Large intestine (tissue), 3 donors: ENCODE measurements around the gene RAB33B. TPM values are rescaled to one million over a fixed set of nuclear protein-coding genes. Genes with fewer than 3 reads are reported as not detected.

Experiments
- DNase-seq, 2 donors: peaks; one replicate each; pipeline versions ENCODE4 v3.0.0 to v3.0.0-alpha.2; 2013
- H3K27ac ChIP-seq: one replicate; pipeline ENCODE4 v1.5.1; 2013; ENCODE audit warnings: low read length
- H3K27me3 ChIP-seq: 2 replicates; pipeline ENCODE4 v1.6.1; 2013; ENCODE audit warnings: low read length; ENCODE audit not compliant: control insufficient read depth, insufficient read depth
- H3K36me3 ChIP-seq: 2 replicates; pipeline ENCODE4 v1.6.1; 2013; ENCODE audit warnings: low read length; ENCODE audit not compliant: control insufficient read depth, insufficient read depth
- H3K4me1 ChIP-seq: one replicate; pipeline ENCODE4 v1.6.1; 2013; ENCODE audit warnings: low read length; ENCODE audit not compliant: control insufficient read depth, insufficient read depth
- H3K4me3 ChIP-seq: one replicate; pipeline ENCODE4 v1.5.1; 2013; ENCODE audit warnings: low read length
- H3K9me3 ChIP-seq: one replicate; pipeline ENCODE4 v1.6.1; 2013; ENCODE audit warnings: mild to moderate bottlenecking, low read depth, low read length, moderate library complexity; ENCODE audit not compliant: control insufficient read depth
- WGBS: methylation state at CpG from one replicate; pipeline ENCODE4 v1.1.5; 2013; ENCODE audit warnings: low lambda C conversion rate; ENCODE audit not compliant: insufficient coverage; 5-methylcytosine and 5-hydroxymethylcytosine counted together
- polyA plus RNA-seq: library from polyadenylated mRNA; unstranded; fragments of 120-200 nt; gene quantifications from one replicate; pipeline ENCODE4 v1.2.1, GENCODE V29; 2013

The RAB33B gene
- polyA plus RNA-seq, 1 donor = 10.4 TPM

- DNase-seq = no peak
- no CpG with 5 or more reads among the region's 1 CpG for WGBS
- Histone ChIP-seq H3K9me3 (no peaks in the 10 kb centered on the region), H3K27me3 (no peaks in the 10 kb centered on the region), H3K36me3 (peaks cover 2% of the 10 kb centered on the region), H3K4me1 (no peaks in the 10 kb centered on the region), H3K4me3 (no peak overlapping the region), H3K27ac (no peak overlapping the region)
These were observed 27.5 kb downstream of the RAB33B start for GRCh38 chr4:139481465-139481864.

GRCh38 chr4:139483000-139483399, 29.1 kb downstream of the RAB33B start:
- no peaks in the 10 kb centered on the region for H3K4me1 ChIP-seq
- no peaks in the 10 kb centered on the region for H3K27me3 ChIP-seq
- DNase-seq = no peak
- H3K27ac ChIP-seq = no peak overlapping the region
- H3K36me3 ChIP-seq = no peaks in the 10 kb centered on the region
- no peaks in the 10 kb centered on the region for H3K9me3 ChIP-seq
- WGBS = no CpG with 5 or more reads among the region's 3 CpGs
- H3K4me3 ChIP-seq = no peak overlapping the region

- H3K36me3 ChIP-seq = no peaks in the 10 kb centered on the region
- H3K4me3 ChIP-seq = no peak overlapping the region
- WGBS = no CpG with 5 or more reads among the region's 11 CpGs
- H3K4me1 ChIP-seq = no peaks in the 10 kb centered on the region
- no peaks in the 10 kb centered on the region for H3K9me3 ChIP-seq
- no peak overlapping the region for H3K27ac ChIP-seq
- DNase-seq = peak in 1 of 2 donors; percentile 5
- no peaks in the 10 kb centered on the region for H3K27me3 ChIP-seq
These were observed 30.9 kb downstream of the RAB33B start for GRCh38 chr4:139484783-139485311.

- no peak for DNase-seq
- WGBS = no CpG with 5 or more reads among the region's 3 CpGs
- no peaks in the 10 kb centered on the region for H3K9me3 ChIP-seq
- H3K4me1 ChIP-seq = no peaks in the 10 kb centered on the region
- H3K36me3 ChIP-seq = no peaks in the 10 kb centered on the region
- no peak overlapping the region for H3K4me3 ChIP-seq
- no peaks in the 10 kb centered on the region for H3K27me3 ChIP-seq
- H3K27ac ChIP-seq = no peak overlapping the region
These were observed 34.5 kb downstream of the RAB33B start for GRCh38 chr4:139488442-139488841.

- H3K4me1 ChIP-seq = no peaks in the 10 kb centered on the region
- H3K4me3 ChIP-seq = no peak overlapping the region
- H3K27me3 ChIP-seq = no peaks in the 10 kb centered on the region
- no peaks in the 10 kb centered on the region for H3K9me3 ChIP-seq
- H3K27ac ChIP-seq = no peak overlapping the region
- no peaks in the 10 kb centered on the region for H3K36me3 ChIP-seq
- DNase-seq = no peak
These were observed 35.7 kb downstream of the RAB33B start for GRCh38 chr4:139489638-139490037.

GRCh38 chr4:139492429-139492828, 38.5 kb downstream of the RAB33B start:
- Histone ChIP-seq H3K4me3 (no peak overlapping the region), H3K9me3 (no peaks in the 10 kb centered on the region), H3K36me3 (no peaks in the 10 kb centered on the region), H3K27me3 (no peaks in the 10 kb centered on the region), H3K27ac (no peak overlapping the region), H3K4me1 (no peaks in the 10 kb centered on the region)
- 56% methylated on average over 2 of the region's 2 CpGs for WGBS
- DNase-seq = no peak

GRCh38 chr4:139493176-139493575, 39.3 kb downstream of the RAB33B start:
- H3K27me3 ChIP-seq = no peaks in the 10 kb centered on the region
- 100% methylated on average over 1 of the region's 4 CpGs for WGBS
- H3K27ac ChIP-seq = no peak overlapping the region
- H3K4me3 ChIP-seq = no peak overlapping the region
- H3K4me1 ChIP-seq = no peaks in the 10 kb centered on the region
- DNase-seq = no peak
- H3K36me3 ChIP-seq = no peaks in the 10 kb centered on the region
- H3K9me3 ChIP-seq = no peaks in the 10 kb centered on the region

GRCh38 chr4:139499186-139499585, 45.3 kb downstream of the RAB33B start:
- Histone ChIP-seq H3K9me3 (no peaks in the 10 kb centered on the region), H3K27me3 (no peaks in the 10 kb centered on the region), H3K36me3 (no peaks in the 10 kb centered on the region), H3K27ac (no peak overlapping the region), H3K4me1 (no peaks in the 10 kb centered on the region), H3K4me3 (no peak overlapping the region)
- DNase-seq = no peak
- WGBS = 20% methylated on average over 1 of the region's 4 CpGs

GRCh38 chr4:139501117-139501516, 47.2 kb downstream of the RAB33B start:
- no peak for DNase-seq
- no peaks in the 10 kb centered on the region for H3K27me3 ChIP-seq
- H3K27ac ChIP-seq = no peak overlapping the region
- no CpG with 5 or more reads among the region's 3 CpGs for whole genome bisulfite sequencing
- H3K4me3 ChIP-seq = no peak overlapping the region
- no peaks in the 10 kb centered on the region for H3K9me3 ChIP-seq
- no peaks in the 10 kb centered on the region for H3K36me3 ChIP-seq
- no peaks in the 10 kb centered on the region for H3K4me1 ChIP-seq

- H3K9me3 ChIP-seq = no peaks in the 10 kb centered on the region
- no peak overlapping the region for H3K4me3 ChIP-seq
- H3K27ac ChIP-seq = no peak overlapping the region
- H3K4me1 ChIP-seq = no peaks in the 10 kb centered on the region
- no peaks in the 10 kb centered on the region for H3K27me3 ChIP-seq
- DNase-seq = no peak
- no CpG with 5 or more reads among the region's 6 CpGs for WGBS
- H3K36me3 ChIP-seq = no peaks in the 10 kb centered on the region
These were observed 47.6 kb downstream of the RAB33B start for GRCh38 chr4:139501527-139501926.
